Fibroblast of lung (primary cell): Measurements from ENCODE around the gene CNN1. TPM values are rescaled to one million over a fixed set of nuclear protein-coding genes. Genes with fewer than 3 reads are reported as not detected.

Experiments
- DNase-seq, 2 donors: peaks; one replicate each; pipeline versions ENCODE4 v3.0.0 to v3.0.0-alpha.2; 2010; ENCODE audit warnings: low read depth in 2 of 2
- H2AFZ ChIP-seq: 2 replicates; pipeline ENCODE4 v1.5.1; 2012; ENCODE audit warnings: low read length, control low read depth, inconsistent platforms
- H3K27ac ChIP-seq: 2 replicates; pipeline ENCODE4 v1.5.1; 2011; ENCODE audit warnings: low read length, control low read depth; ENCODE audit not compliant: insufficient read depth
- H3K27me3 ChIP-seq: 2 replicates; pipeline ENCODE4 v1.5.1; 2011; ENCODE audit warnings: mild to moderate bottlenecking, low read length; ENCODE audit not compliant: control insufficient read depth, insufficient read depth
- H3K36me3 ChIP-seq: 2 replicates; pipeline ENCODE4 v1.5.1; 2011; ENCODE audit warnings: low read length; ENCODE audit not compliant: control insufficient read depth, insufficient read depth
- H3K4me1 ChIP-seq: 2 replicates; pipeline ENCODE4 v1.5.1; 2011; ENCODE audit warnings: low read length; ENCODE audit not compliant: control insufficient read depth, insufficient read depth; ENCODE audit errors: extremely low read depth
- H3K4me2 ChIP-seq: 2 replicates; pipeline ENCODE4 v1.5.1; 2011; ENCODE audit warnings: low read length, control low read depth; ENCODE audit not compliant: insufficient read depth; ENCODE audit errors: extremely low read depth
- H3K4me3 ChIP-seq, 4 experiments: fragments of 200-600 bp in 1 of 4; sonication (generic) in 1 of 4; replicated peaks in 1 of 4; 2 replicates each; pipeline ENCODE4 v1.5.1; 2011 to 2016; ENCODE audit warnings: low read length in 4 of 4, low read depth in 3 of 4, mild to moderate bottlenecking in 3 of 4, control low read depth in 2 of 4, inconsistent platforms in 1 of 4, mixed read lengths in 1 of 4; ENCODE audit not compliant: insufficient read depth in 1 of 4; ENCODE audit errors: control extremely low read depth in 1 of 4
- H3K79me2 ChIP-seq: 2 replicates; pipeline ENCODE4 v1.5.1; 2012; ENCODE audit warnings: mild to moderate bottlenecking, low read length, inconsistent platforms; ENCODE audit not compliant: control insufficient read depth, insufficient read depth
- H3K9ac ChIP-seq: 2 replicates; pipeline ENCODE4 v1.5.1; 2011; ENCODE audit warnings: mild to moderate bottlenecking, low read length, control low read depth; ENCODE audit not compliant: insufficient read depth
- H3K9me3 ChIP-seq: 2 replicates; pipeline ENCODE4 v1.5.1; 2012; ENCODE audit warnings: low read depth, low read length; ENCODE audit not compliant: control insufficient read depth, insufficient read depth
- H4K20me1 ChIP-seq: 2 replicates; pipeline ENCODE4 v1.5.1; 2011; ENCODE audit warnings: low read length; ENCODE audit not compliant: control insufficient read depth, insufficient read depth; ENCODE audit errors: extremely low read depth
- EZH2 ChIP-seq: IDR thresholded peaks from 2 replicates; pipeline ENCODE4 v1.5.1; 2012; ENCODE audit warnings: low read length, control low read depth, mild to moderate bottlenecking; ENCODE audit errors: missing control alignments
- polyA plus RNA-seq, 2 donors: library from polyadenylated mRNA; depleted of rRNA in 1 of 2; stranded (reverse) in 1 of 2; unstranded in 1 of 2; fragments of >200 nt; gene quantifications; 2 replicates each; pipeline ENCODE4 v1.2.1, GENCODE V29; 2011 to 2012; ENCODE audit warnings: missing spikeins in 1 of 2
- total RNA-seq: library from RNA; depleted of rRNA; stranded (reverse); fragments of >200 nt; gene quantifications from 2 replicates; pipeline ENCODE4 v1.2.1, GENCODE V29; 2014
- TF ChIP-seq, protein P1 (sequence below), 2 donors: IDR thresholded peaks in 1 of 2; conservative IDR thresholded peaks in 1 of 2; 1 replicate in 1 of 2; 2 replicates in 1 of 2; pipeline ENCODE4 v1.5.1; 2011 to 2012; ENCODE audit warnings: low read length in 2 of 2, control low read depth in 1 of 2, inconsistent platforms in 1 of 2, low read depth in 1 of 2, mild to moderate bottlenecking in 1 of 2

CNN1 gene
- total and polyA plus RNA-seq, 2 donors (not counting 1 experiment from before 2014, with no cell fraction given) = 20.3 to 83.9 TPM

DNA sequence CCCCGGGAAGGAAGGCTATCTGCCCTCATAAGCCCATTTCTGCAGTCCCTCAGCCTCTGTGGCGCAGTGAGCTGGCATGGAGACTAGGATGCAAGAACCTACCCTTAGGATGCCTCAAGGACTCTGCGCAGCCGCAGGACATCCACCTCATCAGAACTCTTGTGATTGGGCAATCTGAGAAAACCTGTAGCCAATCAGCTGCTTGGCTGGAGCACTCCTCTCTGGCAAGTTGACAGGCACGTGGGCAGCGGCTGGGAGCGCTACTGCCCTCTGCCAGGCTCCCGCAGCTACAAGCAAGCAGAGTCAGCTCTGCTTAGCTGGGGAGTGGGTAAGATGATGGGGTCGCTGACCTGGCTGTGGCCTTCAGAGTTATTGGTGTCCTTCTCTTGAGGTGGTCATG lies 8.2 kb upstream of the CNN1 start:
- Histone ChIP-seq H3K4me3 (no peak overlapping the region), H3K27me3 (no peaks in the 10 kb centered on the region)

DNA sequence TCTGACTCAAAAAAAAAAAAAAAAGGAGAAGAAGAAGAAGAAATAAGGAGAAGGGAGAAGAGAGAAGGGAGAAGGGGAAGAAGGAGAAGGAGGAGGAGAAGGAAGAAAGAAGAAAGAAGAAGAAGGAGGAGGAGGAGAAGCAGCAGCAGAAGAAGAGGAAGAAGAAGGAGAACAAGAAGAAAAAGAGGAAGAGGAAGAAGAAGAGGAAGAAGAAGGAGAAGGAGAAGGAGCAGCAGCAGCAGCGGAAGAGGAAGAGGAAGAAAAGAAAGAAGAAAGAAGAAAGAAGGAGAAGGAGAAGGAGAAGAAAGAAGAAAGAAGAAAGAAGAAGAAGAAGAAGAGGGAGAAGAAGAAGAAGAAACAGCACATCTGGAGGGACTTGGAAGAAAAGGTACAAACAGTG lies 4.1 kb upstream of the CNN1 start:
- no peaks in the 10 kb centered on the region for H3K79me2 ChIP-seq
- H4K20me1 ChIP-seq = no peaks in the 10 kb centered on the region
- H3K9ac ChIP-seq = no peak overlapping the region
- no peak overlapping the region for H2AFZ ChIP-seq
- H3K4me1 ChIP-seq = peaks cover 28% of the 10 kb centered on the region
- no peak overlapping the region for H3K4me2 ChIP-seq
- no peak overlapping the region for H3K27ac ChIP-seq
- no peak for DNase-seq
- H3K27me3 ChIP-seq = no peaks in the 10 kb centered on the region
- no peak overlapping the region for H3K4me3 ChIP-seq
- H3K36me3 ChIP-seq = no peaks in the 10 kb centered on the region
- no peaks in the 10 kb centered on the region for H3K9me3 ChIP-seq
- TF ChIP-seq, protein P1, sequence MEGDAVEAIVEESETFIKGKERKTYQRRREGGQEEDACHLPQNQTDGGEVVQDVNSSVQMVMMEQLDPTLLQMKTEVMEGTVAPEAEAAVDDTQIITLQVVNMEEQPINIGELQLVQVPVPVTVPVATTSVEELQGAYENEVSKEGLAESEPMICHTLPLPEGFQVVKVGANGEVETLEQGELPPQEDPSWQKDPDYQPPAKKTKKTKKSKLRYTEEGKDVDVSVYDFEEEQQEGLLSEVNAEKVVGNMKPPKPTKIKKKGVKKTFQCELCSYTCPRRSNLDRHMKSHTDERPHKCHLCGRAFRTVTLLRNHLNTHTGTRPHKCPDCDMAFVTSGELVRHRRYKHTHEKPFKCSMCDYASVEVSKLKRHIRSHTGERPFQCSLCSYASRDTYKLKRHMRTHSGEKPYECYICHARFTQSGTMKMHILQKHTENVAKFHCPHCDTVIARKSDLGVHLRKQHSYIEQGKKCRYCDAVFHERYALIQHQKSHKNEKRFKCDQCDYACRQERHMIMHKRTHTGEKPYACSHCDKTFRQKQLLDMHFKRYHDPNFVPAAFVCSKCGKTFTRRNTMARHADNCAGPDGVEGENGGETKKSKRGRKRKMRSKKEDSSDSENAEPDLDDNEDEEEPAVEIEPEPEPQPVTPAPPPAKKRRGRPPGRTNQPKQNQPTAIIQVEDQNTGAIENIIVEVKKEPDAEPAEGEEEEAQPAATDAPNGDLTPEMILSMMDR (conservative IDR thresholded peaks at IDR 0.05 in 1 of 2, IDR thresholded peaks at IDR 0.05 in 1 of 2; ENCODE audit: low read depth in 1 of 2, low read length in 2 of 2) = no peak
- no peak for TF ChIP-seq EZH2

More for the DNA sequence above, 8.2 kb upstream of the CNN1 start:
- Histone ChIP-seq H3K9me3 (no peaks in the 10 kb centered on the region), H3K4me2 (no peak overlapping the region), H3K9ac (no peak overlapping the region), H2AFZ (no peak overlapping the region), H3K27ac (no peak overlapping the region), H3K36me3 (no peaks in the 10 kb centered on the region), H3K4me1 (peaks cover 22% of the 10 kb centered on the region), H4K20me1 (no peaks in the 10 kb centered on the region), H3K79me2 (peaks cover 4% of the 10 kb centered on the region)
- peak; percentile 82 to 84 for DNase-seq
- TF ChIP-seq EZH2 = no peak
- TF ChIP-seq, protein P1 (conservative IDR thresholded peaks at IDR 0.05 in 1 of 2, IDR thresholded peaks at IDR 0.05 in 1 of 2; ENCODE audit: low read depth in 1 of 2, low read length in 2 of 2) = peak; percentile 24 to 32

DNA sequence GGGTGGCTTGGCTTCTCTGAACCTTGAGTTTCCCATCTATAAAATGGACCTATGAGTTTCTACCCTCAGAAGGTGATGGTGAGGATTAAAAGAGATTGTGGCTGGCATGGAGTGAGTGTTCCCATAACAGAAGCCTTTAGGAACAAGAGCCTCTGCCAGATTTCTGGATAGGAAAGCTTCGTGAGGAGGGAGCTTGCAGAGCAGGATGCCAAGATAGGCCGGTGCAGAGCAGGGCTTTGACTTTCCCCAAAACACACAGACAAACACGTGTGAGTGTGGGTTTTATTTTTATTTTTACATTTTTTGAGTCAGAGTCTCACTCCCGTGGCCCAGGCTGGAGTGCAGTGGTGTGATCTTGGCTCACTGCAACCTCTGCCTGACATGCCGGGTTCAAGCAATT lies 3.7 kb upstream of the CNN1 start:
- Histone ChIP-seq H3K79me2 (no peaks in the 10 kb centered on the region), H4K20me1 (no peaks in the 10 kb centered on the region), H2AFZ (no peak overlapping the region), H3K36me3 (no peaks in the 10 kb centered on the region), H3K4me2 (no peak overlapping the region), H3K4me3 (no peak overlapping the region), H3K4me1 (peaks cover 29% of the 10 kb centered on the region), H3K9me3 (no peaks in the 10 kb centered on the region), H3K27ac (peak overlapping the region; percentile 84), H3K27me3 (no peaks in the 10 kb centered on the region), H3K9ac (no peak overlapping the region)
- TF ChIP-seq, protein P1 (conservative IDR thresholded peaks at IDR 0.05 in 1 of 2, IDR thresholded peaks at IDR 0.05 in 1 of 2; ENCODE audit: low read depth in 1 of 2, low read length in 2 of 2) = no peak
- TF ChIP-seq EZH2 = no peak
- DNase-seq = no peak
